ENCODE data around the gene GULP1.

DNA sequence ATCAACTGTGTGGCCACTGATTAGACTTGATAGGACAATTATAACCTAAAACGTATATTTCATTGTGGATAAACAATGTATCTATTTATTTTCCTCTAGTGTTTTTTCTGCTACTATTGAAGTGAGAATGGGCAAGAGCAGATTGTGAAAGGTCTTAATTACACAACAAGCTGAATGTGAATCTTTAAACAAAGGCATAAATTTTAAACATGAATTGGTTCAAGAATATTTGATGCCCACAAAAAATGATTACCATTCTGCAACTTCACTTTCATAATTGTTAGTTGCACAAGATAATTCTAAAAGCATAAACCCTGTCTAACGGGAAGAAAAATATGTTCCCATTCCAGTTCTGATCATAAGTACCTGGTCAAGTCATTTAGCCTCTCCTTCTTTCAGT lies 285.6 kb downstream of the GULP1 start:
- no peak for TF ChIP-seq POLR2A (IDR thresholded peaks at IDR 0.05)
- TF ChIP-seq, protein P1, sequence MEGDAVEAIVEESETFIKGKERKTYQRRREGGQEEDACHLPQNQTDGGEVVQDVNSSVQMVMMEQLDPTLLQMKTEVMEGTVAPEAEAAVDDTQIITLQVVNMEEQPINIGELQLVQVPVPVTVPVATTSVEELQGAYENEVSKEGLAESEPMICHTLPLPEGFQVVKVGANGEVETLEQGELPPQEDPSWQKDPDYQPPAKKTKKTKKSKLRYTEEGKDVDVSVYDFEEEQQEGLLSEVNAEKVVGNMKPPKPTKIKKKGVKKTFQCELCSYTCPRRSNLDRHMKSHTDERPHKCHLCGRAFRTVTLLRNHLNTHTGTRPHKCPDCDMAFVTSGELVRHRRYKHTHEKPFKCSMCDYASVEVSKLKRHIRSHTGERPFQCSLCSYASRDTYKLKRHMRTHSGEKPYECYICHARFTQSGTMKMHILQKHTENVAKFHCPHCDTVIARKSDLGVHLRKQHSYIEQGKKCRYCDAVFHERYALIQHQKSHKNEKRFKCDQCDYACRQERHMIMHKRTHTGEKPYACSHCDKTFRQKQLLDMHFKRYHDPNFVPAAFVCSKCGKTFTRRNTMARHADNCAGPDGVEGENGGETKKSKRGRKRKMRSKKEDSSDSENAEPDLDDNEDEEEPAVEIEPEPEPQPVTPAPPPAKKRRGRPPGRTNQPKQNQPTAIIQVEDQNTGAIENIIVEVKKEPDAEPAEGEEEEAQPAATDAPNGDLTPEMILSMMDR (IDR thresholded peaks at IDR 0.05) = no peak

Measured in uterus (tissue), 2 donors.